ENCODE data around the gene GLE1.
"Not testable (repeated sequence)": the region's sequence is repeated elsewhere in the genome, so short reads cannot be mapped to it uniquely, and the experiment has no call there.

The GLE1 gene

GRCh38 chr9:128495804-128496417 is 8.6 kb upstream of the GLE1 start:
- TF ChIP-seq CTCF (IDR thresholded peaks at IDR 0.05; ENCODE audit: low read depth, low read length) = no peak
- no peak overlapping the region for H3K4me3 ChIP-seq (ENCODE audit: low read depth, low read length)

- no peak for TF ChIP-seq CTCF (IDR thresholded peaks at IDR 0.05; ENCODE audit: low read depth, low read length)
- no peak overlapping the region for H3K4me3 ChIP-seq (ENCODE audit: low read depth, low read length)
Measured at GRCh38 chr9:128497824-128498610, 6.5 kb upstream of the GLE1 start.

GRCh38 chr9:128498911-128499310 is 5.6 kb upstream of the GLE1 start:
- H3K4me3 ChIP-seq (ENCODE audit: low read depth, low read length) = no peak overlapping the region
- no peak for TF ChIP-seq CTCF (IDR thresholded peaks at IDR 0.05; ENCODE audit: low read depth, low read length)

GRCh38 chr9:128499920-128500319 is 4.6 kb upstream of the GLE1 start:
- no peak overlapping the region for H3K4me3 ChIP-seq (ENCODE audit: low read depth, low read length)
- TF ChIP-seq CTCF (IDR thresholded peaks at IDR 0.05; ENCODE audit: low read depth, low read length) = no peak

GRCh38 chr9:128503415-128503825 is 1.1 kb upstream of the GLE1 start:
- not testable (repeated sequence) for H3K4me3 ChIP-seq (ENCODE audit: low read depth, low read length)

- peak overlapping the region; percentile 80 for H3K4me3 ChIP-seq (ENCODE audit: low read depth, low read length)
- no peak for TF ChIP-seq CTCF (IDR thresholded peaks at IDR 0.05; ENCODE audit: low read depth, low read length)
Measured at GRCh38 chr9:128503870-128504269, 649 bp upstream of the GLE1 start.

GRCh38 chr9:128505414-128505765 is 871 bp downstream of the GLE1 start:
- no peak for TF ChIP-seq CTCF (IDR thresholded peaks at IDR 0.05; ENCODE audit: low read depth, low read length)
- peak overlapping the region; percentile 80 for H3K4me3 ChIP-seq (ENCODE audit: low read depth, low read length)

- not testable (repeated sequence) for H3K4me3 ChIP-seq (ENCODE audit: low read depth, low read length)
Measured at GRCh38 chr9:128505906-128506305, 1.4 kb downstream of the GLE1 start.

Measured in WI38 (cell line).